Omental fat pad (tissue), 4 donors: ENCODE data around the gene SMIM41. TPM values are rescaled to one million over a fixed set of nuclear protein-coding genes. Genes with fewer than 3 reads are reported as not detected.

ENCODE experiments used
- ATAC-seq: fragments of 150-250 bp; one replicate; pipeline ENCODE4 v1.9.1; 2016; ENCODE audit warnings: mild to moderate bottlenecking, moderate library complexity; ENCODE audit not compliant: low FRiP score
- DNase-seq: peaks from one replicate; pipeline ENCODE4 v3.0.0-alpha.2; 2019; ENCODE audit warnings: low spot score
- CTCF ChIP-seq, 3 donors: fragments of 450-650 bp; IDR thresholded peaks; one replicate each; pipeline ENCODE4 v1.5.1; 2016 to 2017; ENCODE audit warnings: antibody characterized with exemption in 3 of 3, mild to moderate bottlenecking in 3 of 3, moderate library complexity in 2 of 3
- total RNA-seq, 4 donors: library from RNA; depleted of rRNA; stranded (reverse); fragments of >200 nt; gene quantifications; one replicate each; pipeline ENCODE4 v1.1.0, GENCODE V29; 2016

SMIM41 gene
- total RNA-seq, 4 donors from 2014 or later, result 1.1 to 1.9 (median 1.1) TPM; not detected in 1

GRCh38 chr12:52043386-52044212 is 35.9 kb upstream of the SMIM41 start:
- no peak for TF ChIP-seq CTCF (IDR thresholded peaks at IDR 0.05)
- ATAC-seq (peak; percentile 37), DNase-seq (no peak)

GRCh38 chr12:52044292-52044983 is 35.1 kb upstream of the SMIM41 start:
- DNase-seq, result no peak
- peak; percentile 60 for ATAC-seq
- TF ChIP-seq CTCF (IDR thresholded peaks at IDR 0.05), result no peak

DNA sequence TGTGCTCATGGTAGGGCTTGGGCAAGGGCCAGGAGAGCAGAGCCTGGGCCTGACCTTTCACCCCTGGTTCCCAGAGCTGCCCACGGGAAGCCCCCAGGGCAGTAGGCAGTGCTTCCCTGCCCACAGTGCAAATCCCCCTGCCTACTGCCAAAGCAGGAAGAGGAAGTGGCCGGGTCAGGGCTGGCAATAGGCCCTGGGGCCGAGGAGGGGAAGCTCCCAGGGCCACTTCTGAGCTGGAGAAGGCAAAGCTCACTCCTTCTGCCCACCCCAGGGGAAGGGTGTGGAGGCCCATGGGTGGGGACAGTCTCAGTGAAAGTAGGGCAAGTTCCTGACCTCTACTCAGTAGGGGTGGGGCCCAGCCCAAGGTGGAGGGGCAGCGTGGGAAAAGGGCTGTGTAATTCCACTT is 33.7 kb upstream of the SMIM41 start:
- ATAC-seq (no peak), DNase-seq (no peak)
- TF ChIP-seq CTCF (IDR thresholded peaks at IDR 0.05), result no peak

GRCh38 chr12:52046859-52047258 is 32.6 kb upstream of the SMIM41 start:
- no peak for TF ChIP-seq CTCF (IDR thresholded peaks at IDR 0.05)

GRCh38 chr12:52049286-52049685 is 30.2 kb upstream of the SMIM41 start:
- DNase-seq (no peak), ATAC-seq (no peak)

More at GRCh38 chr12:52046859-52047258, 32.6 kb upstream of the SMIM41 start:
- ATAC-seq, result no peak
- no peak for DNase-seq

DNA sequence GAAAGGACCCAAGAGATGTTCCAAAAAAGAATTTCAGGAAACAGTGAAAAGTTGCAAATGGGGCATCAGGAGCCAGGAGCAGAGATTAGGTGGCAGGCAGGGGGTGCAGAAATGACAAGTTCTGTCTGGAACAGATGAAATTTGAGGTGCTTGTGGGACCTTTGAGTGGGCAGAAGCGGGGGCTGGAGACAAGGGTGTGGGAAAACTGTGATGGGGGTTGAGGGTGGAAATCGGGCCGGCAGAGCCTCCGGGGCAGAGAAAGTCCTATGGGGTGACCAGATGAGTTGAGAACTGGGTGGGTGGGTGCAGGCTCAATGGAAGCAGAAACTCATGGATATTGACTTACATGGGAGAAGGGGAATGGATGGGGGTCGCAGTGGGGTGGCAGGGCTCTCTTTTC is 29.8 kb upstream of the SMIM41 start:
- no peak for DNase-seq
- no peak for ATAC-seq
- TF ChIP-seq CTCF (IDR thresholded peaks at IDR 0.05), result no peak

More at GRCh38 chr12:52049286-52049685, 30.2 kb upstream of the SMIM41 start:
- no peak for TF ChIP-seq CTCF (IDR thresholded peaks at IDR 0.05)
